Activated T-helper 1 cell treated with Interleukin-2 at 50 U/mL for 16 hours (primary cell): ENCODE results near the gene MAGEA10.
"Not testable (repeated sequence)": the region's sequence is repeated elsewhere in the genome, so short reads cannot be mapped to it uniquely, and the experiment has no call there.

Experiments
- DNase-seq: peaks from one replicate; pipeline ENCODE4 v3.0.0-alpha.2; 2020; ENCODE audit warnings: low read depth

Gene MAGEA10

DNA sequence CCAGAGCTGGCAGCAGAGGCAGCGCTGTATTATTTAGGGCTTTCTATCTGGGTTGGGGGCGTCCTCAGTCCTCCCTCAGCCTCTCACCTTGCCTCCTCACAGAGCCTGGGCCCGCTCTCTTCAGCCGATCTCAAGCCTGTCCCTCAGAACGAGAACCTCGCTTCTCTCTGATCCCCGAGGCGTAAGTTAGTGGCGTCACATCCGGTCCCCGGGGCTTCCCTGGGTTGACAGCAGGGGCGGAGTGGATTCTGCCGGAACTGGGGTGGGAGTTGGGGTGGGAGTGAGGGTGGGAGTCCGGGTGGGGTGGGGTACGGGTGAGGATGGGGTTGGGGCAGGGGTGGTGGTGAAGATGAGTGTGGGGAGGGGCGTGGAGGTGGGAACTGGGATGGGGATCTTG lies at the start of gene MAGEA10:
Gene MAGEA10 (minus strand): TSS at position 190 of the 397 bp plus-strand sequence. CDS start 2,957 bp downstream, outside the sequence.
- no peak for DNase-seq

DNA sequence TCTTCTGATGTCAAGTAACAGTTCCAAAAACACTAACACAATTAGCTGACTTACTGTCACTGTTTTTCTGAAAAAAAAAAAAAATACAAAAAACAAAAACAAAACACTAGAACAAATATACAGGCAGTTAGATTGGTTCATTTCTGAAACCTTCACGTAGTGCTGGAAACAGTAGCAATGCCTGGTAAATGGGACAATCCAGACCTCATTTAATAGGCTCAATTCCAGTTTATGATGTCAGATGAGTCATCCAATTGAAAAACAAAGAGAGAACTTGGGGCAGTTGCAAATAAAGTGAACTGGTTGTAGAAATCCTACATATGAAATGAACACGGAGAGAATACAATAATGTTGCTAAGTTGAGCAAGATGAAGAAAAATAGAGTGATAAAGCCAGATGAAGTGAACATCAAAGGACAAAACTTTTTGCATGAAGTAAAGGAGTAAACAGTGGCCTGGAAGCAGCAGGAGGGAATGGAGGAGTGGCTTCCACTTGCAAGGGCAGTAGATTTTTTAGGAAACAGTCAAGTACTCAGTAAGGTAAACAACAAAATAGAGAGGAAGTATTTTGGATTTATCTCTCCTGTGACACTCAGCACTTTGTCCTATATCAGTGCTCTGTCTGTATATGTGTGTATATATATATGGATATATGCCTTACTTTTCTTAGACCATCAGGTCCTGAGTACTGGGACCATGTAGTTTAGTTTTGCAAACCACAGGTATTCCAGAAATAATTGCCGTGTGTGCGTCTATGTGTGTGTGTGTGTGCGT lies 39.3 kb upstream of the MAGEA10 start:
- no peak for DNase-seq

DNA sequence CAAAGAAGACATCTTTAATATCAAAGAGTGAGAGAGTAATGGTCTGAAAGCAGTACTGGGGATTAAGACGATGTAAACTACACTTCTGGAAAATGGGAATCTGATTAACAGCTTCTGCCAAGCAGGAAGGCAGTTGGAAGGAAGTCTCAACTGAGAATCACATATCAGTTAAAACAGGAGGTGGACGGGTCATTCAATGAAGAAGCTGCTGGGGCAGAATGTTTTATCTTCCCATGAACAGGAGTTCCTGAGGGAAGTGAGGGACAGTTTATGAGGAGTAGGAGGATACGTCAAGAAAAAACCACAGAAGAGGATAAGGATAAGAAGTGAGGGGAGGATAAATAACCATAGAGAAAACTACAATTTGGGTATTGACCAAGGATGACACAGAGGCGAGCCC lies 38.7 kb upstream of the MAGEA10 start:
- DNase-seq, result no peak

DNA sequence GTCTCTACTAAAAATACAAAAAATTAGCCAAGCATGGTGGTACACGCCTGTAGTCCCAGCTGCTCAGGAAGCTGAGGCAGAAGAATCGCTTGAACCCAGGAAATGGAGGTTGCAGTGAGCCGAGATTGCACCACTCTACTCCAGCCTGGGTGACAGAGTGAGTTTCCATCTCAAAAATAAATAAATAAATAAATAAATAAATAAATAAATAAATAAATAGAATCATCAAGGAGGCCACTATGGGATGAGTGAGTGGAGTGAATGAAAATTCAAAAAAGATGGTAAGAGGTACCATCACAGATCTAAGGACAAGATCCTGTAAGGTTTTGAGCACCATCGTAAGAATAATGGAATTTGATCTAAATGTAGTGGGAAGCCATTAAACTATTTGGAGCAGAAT lies 37.5 kb upstream of the MAGEA10 start:
- DNase-seq, result not testable (repeated sequence)

DNA sequence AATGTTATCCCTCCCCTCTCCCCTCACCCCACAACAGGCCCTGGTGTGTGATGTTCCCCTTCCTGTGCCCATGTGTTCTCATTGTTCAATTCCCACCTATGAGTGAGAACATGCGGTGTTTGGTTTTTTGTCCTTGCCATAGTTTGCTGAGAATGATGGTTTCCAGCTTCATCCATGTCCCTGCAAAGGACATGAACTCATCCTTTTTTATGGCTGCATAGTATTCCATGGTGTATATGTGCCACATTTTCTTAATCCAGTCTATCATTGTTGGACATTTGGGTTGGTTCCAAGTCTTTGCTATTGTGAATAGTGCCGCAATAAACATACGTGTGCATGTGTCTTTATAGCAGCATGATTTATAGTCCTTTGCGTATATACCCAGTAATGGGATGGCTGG lies 35.5 kb upstream of the MAGEA10 start:
- DNase-seq, result not testable (repeated sequence)

DNA sequence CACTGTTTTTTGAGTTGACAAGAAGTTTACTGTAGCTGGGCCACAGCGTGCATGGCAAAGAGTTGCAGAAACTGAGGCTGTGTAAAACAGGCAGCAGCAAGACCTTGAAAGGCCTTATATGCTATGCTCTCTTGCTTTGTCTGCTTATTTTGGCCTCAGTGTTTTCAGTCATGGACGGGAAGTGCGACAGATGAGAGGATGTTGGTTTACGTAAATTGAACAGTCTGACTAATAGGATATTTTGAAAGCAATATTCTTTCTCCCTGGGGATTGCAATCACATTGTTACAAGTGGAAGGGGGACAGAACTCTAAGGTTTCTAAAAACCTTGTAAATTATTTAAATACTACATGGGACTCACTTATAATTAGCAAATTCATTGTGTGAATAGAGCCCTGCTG lies 32.2 kb upstream of the MAGEA10 start:
- DNase-seq, result no peak

DNA sequence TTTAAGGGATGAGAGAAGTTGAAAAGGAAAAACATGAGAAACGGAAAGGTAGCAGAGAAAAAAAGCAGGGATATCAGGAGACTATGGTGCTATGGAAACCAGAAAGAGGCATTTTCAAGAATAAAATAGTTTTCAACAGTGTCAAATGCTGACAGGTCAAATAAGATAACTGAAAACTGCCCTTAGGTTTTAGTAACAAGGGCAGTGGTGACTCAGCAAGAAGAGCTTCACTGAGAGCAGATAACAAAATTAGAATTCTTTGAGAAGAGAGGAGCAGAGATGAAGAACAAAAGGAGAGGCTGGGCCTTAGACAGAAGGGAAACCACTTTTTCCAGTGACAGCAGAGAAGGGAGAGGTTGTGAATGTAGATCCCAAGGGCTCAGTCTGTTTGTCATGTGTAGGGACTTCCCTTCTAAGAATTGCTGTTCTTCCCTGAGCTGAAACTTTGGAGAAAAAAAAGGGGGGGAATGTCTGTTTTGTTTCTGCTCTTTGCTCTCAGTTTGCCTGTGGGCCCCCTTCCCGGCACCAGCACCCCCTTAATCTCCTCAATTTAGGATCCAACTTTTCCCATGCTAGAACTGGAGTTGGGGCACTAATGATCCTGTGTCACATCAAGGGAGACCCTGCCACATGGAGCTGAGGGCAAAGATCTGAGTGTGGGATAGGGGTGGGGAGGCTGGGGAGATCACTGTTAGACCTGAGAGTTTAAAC lies 26.8 kb upstream of the MAGEA10 start:
- no peak for DNase-seq

DNA sequence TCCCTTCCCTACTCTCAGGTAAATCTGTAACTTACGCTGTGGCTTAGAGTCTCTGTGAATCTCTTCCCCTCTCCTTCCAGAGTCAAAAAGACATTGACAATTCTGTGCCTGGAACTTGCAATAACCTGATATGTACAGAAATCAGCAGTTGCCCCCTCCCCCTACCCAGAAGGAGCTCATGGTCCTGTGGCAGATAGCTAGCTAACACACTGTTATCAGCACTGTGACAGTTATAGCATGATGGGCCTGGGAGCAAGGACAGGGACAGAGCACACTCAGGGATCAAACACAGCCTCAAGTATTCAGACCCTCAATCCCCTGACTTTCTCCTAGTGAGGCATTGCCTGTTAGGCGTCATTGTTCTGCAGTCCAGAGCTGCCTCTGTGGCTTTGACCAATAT lies 18.7 kb upstream of the MAGEA10 start:
- no peak for DNase-seq

DNA sequence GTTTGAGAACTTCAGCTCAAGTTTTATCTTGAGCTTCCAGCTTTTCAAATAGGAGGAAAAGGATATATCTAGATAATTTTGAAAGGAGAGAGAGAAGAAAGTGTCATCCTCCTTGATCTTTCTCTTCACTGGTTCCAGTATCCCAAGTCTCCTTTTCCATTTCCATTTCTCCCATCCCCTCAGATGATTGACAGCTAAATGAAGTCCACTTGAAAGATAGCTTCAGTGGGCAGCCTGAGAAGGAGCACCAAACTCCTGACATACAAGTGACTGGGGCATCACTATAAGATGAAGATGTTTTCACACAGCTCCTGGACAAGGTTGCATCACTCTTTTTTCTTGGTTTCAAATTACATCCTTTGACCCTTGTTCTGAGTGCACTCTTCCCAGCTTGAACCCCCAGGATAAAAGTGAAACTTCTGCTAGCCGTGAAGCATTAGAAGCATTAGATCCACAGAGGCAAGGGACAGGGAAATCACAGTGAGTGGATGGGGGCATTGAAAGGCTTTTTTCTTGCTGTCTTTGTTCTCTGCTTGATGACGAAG lies 17.5 kb upstream of the MAGEA10 start:
- no peak for DNase-seq

DNA sequence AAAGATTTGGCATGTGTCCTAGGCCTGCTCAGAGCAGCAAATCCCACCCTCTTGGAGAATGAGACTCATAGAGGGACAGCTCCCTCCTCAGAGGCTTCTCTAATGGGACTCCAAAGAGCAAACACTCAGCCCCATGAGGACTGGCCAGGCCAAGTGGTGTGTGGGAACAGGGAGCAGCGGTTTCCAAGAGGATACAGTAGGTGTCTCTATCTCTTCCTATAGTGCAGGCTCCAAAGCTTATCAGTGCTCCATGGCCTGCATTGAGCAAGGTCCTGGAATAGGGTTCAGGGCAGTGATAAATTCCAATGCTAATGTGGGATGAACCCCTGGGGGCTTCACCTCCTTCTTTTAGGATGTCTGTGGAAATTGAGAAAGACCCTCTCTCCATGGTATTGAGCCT lies 15.7 kb upstream of the MAGEA10 start:
- DNase-seq, result no peak

DNA sequence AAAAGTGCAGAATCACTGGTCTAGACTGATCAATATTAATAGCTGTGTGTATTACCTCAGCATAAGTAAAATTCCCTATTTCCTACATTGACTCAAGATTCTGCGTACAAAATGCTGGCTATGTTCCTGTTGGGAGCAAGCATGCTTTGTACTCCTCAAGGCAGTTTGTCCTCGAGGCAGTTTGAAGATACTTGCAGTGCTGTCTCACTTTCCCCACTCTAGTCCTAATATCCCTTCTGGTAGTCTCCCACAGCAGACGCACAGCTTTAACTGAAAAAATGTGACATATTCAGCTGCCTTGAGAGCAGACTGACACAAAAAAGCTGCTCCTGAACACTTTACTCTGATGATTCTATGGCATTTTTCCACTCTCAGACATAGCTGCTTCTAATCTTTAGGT lies 12.9 kb upstream of the MAGEA10 start:
- DNase-seq, result no peak

DNA sequence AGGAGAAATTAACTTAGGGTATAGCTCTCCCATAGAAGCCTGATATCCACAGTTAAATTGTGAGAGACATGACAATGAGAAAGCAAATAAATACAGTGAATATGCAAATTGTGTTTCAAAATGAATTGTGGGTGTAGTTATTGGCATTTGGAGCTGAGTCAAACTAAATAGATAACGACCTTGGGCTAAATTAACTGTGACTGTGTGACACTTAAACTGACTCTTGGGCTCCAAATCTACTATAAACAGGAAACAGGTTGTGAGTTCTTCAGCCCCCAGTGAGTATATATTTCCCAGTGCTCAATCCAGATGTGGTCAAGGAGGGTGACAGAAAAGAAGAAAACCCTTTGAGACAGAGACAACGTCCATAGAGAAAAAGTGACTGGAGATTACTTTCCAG lies 11.3 kb upstream of the MAGEA10 start:
- no peak for DNase-seq

DNA sequence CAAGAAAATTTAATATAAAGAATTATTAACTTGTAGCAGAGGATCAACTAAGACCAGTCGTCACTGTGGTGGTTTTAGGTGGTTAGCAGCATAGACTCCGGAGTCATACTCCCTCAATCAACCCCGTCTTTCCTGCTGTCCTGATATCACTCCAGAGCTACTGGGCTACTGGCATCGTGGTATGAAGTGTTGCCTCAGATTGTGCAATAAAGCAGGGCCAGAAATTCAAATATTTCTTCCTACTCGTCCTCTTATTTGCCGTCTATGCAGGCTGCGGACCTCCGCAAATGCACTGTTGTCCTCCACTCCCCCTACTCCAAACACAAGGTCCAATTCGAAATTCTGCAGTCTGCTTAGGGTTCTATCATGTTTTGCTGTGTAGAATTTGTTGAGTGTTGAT lies 1.2 kb upstream of the MAGEA10 start:
- no peak for DNase-seq

DNA sequence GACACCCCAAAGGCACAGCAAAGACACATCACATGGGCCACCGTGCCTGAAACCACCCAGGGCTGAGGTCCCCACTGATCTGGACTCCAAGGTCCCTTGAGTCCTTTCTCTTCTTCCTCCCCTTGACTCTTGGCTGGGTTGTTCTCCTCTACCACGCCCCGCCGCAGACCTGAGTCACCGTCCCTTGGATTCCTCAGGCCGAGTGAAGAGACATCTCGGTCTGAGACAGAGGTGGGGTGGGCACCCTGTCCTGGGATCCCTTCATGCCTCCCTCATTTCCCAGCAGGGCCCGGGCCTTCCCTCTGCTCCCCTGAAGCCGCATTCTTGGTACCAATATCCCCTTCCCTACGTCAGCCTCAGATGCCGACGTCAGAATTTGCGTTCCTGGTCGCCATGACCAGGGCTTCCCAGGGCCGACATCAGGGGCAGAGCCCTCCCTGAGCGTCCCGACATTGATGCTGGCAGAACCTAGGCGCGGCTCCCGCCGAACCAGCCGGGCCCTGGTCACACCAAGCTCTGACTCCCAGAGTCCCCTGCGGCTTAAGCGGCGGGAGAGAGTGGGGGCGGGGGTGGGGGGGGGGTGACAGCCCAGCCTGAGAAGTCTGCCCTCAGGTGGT lies 498 bp downstream of the MAGEA10 start:
- DNase-seq, result no peak

DNA sequence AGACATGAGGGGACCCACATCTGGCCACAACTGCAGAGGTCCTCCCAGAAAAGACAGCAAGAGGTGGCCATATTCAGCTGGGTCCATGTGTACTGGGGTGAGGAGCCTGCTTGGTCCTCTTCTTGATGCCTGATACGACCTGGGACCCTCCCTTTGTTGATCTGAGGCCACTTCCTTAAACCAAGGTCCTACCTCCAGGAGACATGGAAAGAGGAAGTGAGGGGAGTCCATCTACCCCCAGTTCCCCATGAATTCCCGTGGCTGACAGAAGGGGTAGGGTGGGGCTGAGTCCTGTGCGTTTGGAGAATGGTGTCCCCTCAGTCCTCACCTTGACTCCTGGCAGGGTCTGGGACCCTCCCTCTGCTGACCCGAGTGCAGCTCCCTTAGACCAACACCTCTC lies 2.1 kb downstream of the MAGEA10 start:
- DNase-seq, result no peak

DNA sequence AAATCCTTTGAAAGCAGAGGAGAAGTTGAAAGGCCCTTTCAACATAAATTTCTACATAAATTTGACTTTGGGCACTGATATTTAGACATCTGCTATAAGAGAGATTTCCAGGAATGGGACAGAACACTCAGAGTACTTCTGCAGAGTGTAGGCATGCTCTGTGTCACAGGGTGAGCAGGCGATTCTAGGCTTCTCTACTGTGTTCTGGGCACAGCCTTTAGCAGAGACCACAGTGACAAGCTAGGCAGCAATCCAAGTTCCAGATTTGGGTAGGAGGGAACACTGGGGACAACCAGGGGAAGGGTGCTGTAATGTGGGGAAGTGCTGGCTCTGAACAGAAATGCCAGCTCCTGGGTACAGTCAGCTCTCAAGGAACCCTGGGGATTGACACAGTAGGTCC lies 6.9 kb downstream of the MAGEA10 start:
- no peak for DNase-seq

DNA sequence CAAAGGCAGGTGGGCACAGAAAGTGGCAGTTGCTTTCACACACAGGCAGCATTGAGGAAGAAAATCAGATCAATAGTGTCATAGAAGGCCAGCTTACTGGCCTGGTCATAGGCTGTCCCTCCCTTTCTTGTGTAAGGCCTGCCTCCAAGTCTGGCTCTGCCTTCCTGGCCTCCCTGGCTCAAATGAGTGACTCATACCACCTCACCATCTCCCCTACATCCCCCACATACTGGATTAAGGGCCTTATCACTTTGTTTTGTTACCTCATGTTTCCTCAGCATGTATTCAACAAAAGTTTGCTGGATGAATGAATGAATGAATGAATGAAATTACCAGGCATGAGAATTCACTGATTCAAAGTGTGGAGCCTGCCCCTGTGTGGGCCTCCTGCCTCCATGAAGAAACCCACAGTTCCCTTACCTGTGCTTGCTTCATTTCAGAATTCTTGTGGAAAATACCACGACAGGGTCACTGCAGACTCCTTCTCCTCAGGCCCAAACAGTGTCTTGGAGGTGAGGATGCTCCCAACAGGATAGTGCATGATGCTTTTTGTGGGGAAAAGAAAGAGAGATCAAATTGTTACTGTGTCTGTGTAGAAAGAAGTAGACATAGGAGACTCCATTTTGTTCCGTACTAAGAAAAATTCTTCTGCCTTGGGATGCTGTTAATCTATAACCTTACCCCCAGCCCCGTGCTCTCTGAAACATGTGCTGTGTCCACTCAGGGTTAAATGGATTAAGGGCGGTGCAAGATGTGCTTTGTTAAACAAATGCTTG lies 9.1 kb downstream of the MAGEA10 start:
- DNase-seq, result not testable (repeated sequence)

DNA sequence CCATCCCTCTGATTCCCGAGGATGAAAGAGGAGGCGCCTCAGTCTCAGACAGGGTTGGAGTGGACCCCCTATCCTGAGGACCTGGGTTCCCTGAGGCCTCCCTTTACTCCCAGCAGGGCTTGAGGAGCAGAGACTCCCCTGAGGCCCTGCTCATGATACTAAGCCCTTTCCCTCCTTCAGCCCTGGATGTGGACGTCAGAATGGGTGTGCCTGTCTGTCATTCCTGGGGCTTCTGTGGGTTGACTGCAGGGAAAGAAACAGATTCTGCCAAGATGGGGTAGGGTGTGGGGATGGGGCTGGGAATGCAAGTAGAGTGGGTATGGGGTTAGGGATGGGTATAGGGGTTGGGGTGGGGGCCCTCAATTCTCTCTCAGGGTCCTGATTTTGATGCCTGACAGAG lies 21.1 kb downstream of the MAGEA10 start:
- DNase-seq, result no peak

DNA sequence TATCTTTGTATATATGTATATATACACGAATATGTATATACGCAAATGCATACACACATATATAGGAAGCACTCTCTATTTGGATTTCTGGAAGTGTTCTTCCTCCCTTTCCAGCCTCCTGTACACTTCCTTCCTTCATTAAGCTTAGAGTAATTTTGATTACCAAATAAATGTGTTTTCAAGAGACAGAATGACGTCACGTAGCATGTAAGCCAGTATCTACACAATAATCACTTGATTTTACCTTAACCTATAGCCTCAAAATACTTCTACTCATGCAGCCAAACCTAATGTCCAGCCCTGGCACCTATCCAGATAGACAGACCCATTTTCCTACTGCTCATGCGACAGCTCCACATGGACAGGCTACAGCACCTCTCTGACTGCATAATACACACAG lies 29.9 kb downstream of the MAGEA10 start:
- DNase-seq, result no peak

DNA sequence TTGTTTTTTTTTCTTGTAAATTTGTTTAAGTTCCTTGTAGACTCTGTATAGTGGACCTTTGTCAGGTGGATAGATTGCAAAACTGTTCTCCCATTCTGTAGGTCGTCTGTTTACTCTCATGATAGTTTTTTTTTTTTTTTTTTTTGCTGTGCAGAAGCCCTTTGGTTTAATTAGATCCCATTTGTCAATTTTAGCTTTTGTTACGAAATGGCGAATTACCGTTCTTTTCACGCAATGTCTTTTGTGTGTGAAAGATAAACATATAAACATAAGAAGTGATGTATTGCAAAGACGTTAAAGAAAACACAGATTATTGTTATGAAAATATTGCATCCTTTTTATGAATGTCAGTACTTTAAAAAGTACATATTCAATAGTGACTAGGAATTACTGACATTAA lies 34.5 kb downstream of the MAGEA10 start:
- no peak for DNase-seq

DNA sequence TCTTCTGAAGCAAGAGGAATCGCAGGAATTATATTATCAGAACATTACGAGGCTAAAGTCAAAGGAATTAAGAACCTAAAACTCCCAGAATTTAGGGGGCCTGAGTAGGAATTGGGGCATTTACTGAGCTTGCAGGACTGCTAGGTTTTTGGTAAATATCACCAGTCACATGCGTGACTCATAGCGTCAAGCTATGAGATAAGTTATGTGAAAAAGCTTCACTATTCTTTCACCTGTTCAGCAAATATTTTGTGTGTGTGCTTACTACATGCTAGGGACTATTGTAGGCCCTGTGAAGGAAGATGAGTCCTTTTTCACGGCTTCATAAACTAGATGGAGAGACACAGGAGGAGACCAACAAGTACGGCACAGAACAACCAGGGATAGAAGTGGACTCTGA lies 52.2 kb downstream of the MAGEA10 start:
- DNase-seq, result no peak
